IPS-11a (cell line): ENCODE results near the gene MBD5.

ENCODE experiments used
- H3K4me3 ChIP-seq: one replicate; pipeline ENCODE4 v1.5.1; 2013; ENCODE audit warnings: low read depth, low read length, control low read depth

Gene MBD5

GRCh38 chr2:148110184-148110583, 89.3 kb downstream of the MBD5 start:
- H3K4me3 ChIP-seq, result no peak overlapping the region

- H3K4me3 ChIP-seq, result no peak overlapping the region
These were observed 101.9 kb downstream of the MBD5 start for GRCh38 chr2:148122788-148123187.

GRCh38 chr2:148124271-148124670, 103.4 kb downstream of the MBD5 start:
- H3K4me3 ChIP-seq, result no peak overlapping the region

GRCh38 chr2:148130581-148130980, 109.7 kb downstream of the MBD5 start:
- H3K4me3 ChIP-seq, result no peak overlapping the region

- H3K4me3 ChIP-seq, result no peak overlapping the region
These were observed 111.5 kb downstream of the MBD5 start for GRCh38 chr2:148132412-148132811.

- no peak overlapping the region for H3K4me3 ChIP-seq
These were observed 114.8 kb downstream of the MBD5 start for GRCh38 chr2:148135705-148136104.

GRCh38 chr2:148136441-148136840, 115.5 kb downstream of the MBD5 start:
- H3K4me3 ChIP-seq, result no peak overlapping the region

GRCh38 chr2:148161909-148162435, 141.1 kb downstream of the MBD5 start:
- no peak overlapping the region for H3K4me3 ChIP-seq

- no peak overlapping the region for H3K4me3 ChIP-seq
These were observed 142.0 kb downstream of the MBD5 start for GRCh38 chr2:148162871-148163270.

- no peak overlapping the region for H3K4me3 ChIP-seq
These were observed 145.1 kb downstream of the MBD5 start for GRCh38 chr2:148165975-148166374.

- H3K4me3 ChIP-seq, result no peak overlapping the region
These were observed 146.4 kb downstream of the MBD5 start for GRCh38 chr2:148167241-148167766.

- no peak overlapping the region for H3K4me3 ChIP-seq
These were observed 147.0 kb downstream of the MBD5 start for GRCh38 chr2:148167855-148168254.

- H3K4me3 ChIP-seq, result no peak overlapping the region
These were observed 151.4 kb downstream of the MBD5 start for GRCh38 chr2:148172131-148172753.

GRCh38 chr2:148173168-148173567, 152.3 kb downstream of the MBD5 start:
- no peak overlapping the region for H3K4me3 ChIP-seq

GRCh38 chr2:148177559-148177958, 156.7 kb downstream of the MBD5 start:
- H3K4me3 ChIP-seq, result no peak overlapping the region

GRCh38 chr2:148179724-148180123, 158.8 kb downstream of the MBD5 start:
- H3K4me3 ChIP-seq, result no peak overlapping the region

- no peak overlapping the region for H3K4me3 ChIP-seq
These were observed 164.1 kb downstream of the MBD5 start for GRCh38 chr2:148184976-148185375.

- no peak overlapping the region for H3K4me3 ChIP-seq
These were observed 174.0 kb downstream of the MBD5 start for GRCh38 chr2:148194882-148195281.

GRCh38 chr2:148201075-148202004, 180.4 kb downstream of the MBD5 start:
- no peak overlapping the region for H3K4me3 ChIP-seq

GRCh38 chr2:148202237-148202636, 181.3 kb downstream of the MBD5 start:
- no peak overlapping the region for H3K4me3 ChIP-seq

GRCh38 chr2:148207111-148207510, 186.2 kb downstream of the MBD5 start:
- H3K4me3 ChIP-seq, result no peak overlapping the region

- H3K4me3 ChIP-seq, result no peak overlapping the region
These were observed 188.7 kb downstream of the MBD5 start for GRCh38 chr2:148209603-148210002.
